ENCODE results near the gene SMTNL2. TPM values are rescaled to one million over a fixed set of nuclear protein-coding genes. Genes with fewer than 3 reads are reported as not detected.

SMTNL2 gene
- total RNA-seq, 2 donors from 2014 or later = 4.6 to 6.3 TPM

DNA sequence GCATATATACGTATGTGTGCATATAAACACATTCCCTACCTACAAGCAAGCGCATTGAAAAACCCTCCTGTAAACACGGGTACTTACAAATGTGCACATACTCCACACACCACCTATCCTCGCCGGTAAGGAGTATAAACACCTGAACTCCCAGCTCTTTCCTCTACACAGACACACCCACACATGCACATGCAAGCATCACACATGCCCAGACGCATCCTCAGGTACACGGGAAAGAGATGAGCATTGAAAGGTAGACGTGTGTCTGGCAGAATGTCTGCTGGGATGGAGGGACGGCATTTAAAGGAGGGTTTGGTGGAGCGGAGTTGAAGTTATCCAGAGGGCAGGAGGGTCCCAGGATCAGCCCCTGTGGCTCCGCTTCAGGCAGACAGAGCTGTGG is 4.7 kb upstream of the SMTNL2 start:
- Histone ChIP-seq H3K36me3 (no peaks in the 10 kb centered on the region), H3K27ac (no peak overlapping the region), H3K4me1 (replicated peaks) (no peaks in the 10 kb centered on the region), H3K9me3 (no peaks in the 10 kb centered on the region), H3K4me3 (no peak overlapping the region), H3K27me3 (replicated peaks; ENCODE audit: insufficient read depth) (peaks cover 5% of the 10 kb centered on the region)
- WGBS = 52% methylated on average over 11 of the region's 11 CpGs
- intact Hi-C loops (cut with DNase I) = no loop called here
- DNase-seq (ENCODE audit: low spot score) = no peak
- TF ChIP-seq POLR2A (IDR thresholded peaks at IDR 0.05) (no peak), POLR2AphosphoS5 (IDR thresholded peaks at IDR 0.05) (no peak)
- TF ChIP-seq, protein P1, sequence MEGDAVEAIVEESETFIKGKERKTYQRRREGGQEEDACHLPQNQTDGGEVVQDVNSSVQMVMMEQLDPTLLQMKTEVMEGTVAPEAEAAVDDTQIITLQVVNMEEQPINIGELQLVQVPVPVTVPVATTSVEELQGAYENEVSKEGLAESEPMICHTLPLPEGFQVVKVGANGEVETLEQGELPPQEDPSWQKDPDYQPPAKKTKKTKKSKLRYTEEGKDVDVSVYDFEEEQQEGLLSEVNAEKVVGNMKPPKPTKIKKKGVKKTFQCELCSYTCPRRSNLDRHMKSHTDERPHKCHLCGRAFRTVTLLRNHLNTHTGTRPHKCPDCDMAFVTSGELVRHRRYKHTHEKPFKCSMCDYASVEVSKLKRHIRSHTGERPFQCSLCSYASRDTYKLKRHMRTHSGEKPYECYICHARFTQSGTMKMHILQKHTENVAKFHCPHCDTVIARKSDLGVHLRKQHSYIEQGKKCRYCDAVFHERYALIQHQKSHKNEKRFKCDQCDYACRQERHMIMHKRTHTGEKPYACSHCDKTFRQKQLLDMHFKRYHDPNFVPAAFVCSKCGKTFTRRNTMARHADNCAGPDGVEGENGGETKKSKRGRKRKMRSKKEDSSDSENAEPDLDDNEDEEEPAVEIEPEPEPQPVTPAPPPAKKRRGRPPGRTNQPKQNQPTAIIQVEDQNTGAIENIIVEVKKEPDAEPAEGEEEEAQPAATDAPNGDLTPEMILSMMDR (IDR thresholded peaks at IDR 0.05) = no peak

DNA sequence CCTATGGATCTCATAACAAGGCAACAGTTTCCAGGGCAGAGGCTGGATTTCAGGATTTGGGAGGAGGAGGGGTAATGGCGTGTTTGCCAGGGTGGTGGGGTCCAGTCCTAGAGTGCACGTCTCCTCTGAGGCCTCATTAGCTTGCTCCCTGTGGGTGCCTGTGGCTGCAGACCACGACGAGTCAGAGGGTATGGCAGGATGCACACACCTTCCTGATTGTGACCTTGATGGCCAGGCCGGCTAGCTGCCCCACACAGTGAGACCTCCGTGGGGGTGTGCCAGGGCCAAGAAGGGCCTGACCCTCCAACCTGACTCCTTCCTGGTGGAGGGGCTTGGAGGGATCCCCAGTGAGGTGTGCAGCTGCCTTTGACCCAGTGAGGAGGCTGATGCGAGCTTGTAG is 4.0 kb upstream of the SMTNL2 start:
- intact Hi-C loops (cut with DNase I) = no loop called here
- DNase-seq (ENCODE audit: low spot score) = no peak
- peaks cover 5% of the 10 kb centered on the region for H3K27me3 ChIP-seq (replicated peaks; ENCODE audit: insufficient read depth)
- H3K27ac ChIP-seq = no peak overlapping the region
- no peak overlapping the region for H3K4me3 ChIP-seq
- 71% methylated on average over 5 of the region's 7 CpGs for WGBS
- no peaks in the 10 kb centered on the region for H3K9me3 ChIP-seq
- TF ChIP-seq, protein P1 (IDR thresholded peaks at IDR 0.05) = no peak
- no peak for TF ChIP-seq POLR2AphosphoS5 (IDR thresholded peaks at IDR 0.05)
- no peak for TF ChIP-seq POLR2A (IDR thresholded peaks at IDR 0.05)
- no peaks in the 10 kb centered on the region for H3K36me3 ChIP-seq
- H3K4me1 ChIP-seq (replicated peaks) = no peaks in the 10 kb centered on the region

DNA sequence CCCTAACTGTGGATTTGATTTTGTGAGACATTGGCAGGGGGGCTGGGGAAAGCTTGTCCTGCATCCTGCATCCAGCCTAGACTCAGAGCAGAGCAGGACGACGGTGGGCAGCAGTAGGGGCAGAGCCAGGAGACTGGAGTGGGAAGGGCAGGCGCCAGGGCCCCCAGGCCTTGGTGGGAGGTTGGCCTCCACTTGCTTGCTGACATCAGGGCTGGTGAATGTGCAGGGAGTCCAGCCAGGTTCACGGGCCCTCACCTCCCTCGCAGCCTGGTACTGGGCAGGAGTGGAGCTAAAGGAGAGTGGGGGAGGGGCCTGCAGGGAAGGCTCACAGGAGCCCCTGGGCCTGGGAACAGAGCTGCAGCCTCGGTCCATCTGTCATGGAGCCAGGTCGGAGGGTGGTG is 2.2 kb upstream of the SMTNL2 start:
- Histone ChIP-seq H3K4me3 (no peak overlapping the region), H3K27me3 (replicated peaks; ENCODE audit: insufficient read depth) (peaks cover 5% of the 10 kb centered on the region), H3K27ac (no peak overlapping the region), H3K36me3 (no peaks in the 10 kb centered on the region), H3K9me3 (no peaks in the 10 kb centered on the region), H3K4me1 (replicated peaks) (no peaks in the 10 kb centered on the region)
- 61% methylated on average over 7 of the region's 7 CpGs for WGBS
- TF ChIP-seq, protein P1 (IDR thresholded peaks at IDR 0.05) = no peak
- TF ChIP-seq POLR2A (IDR thresholded peaks at IDR 0.05) (no peak), POLR2AphosphoS5 (IDR thresholded peaks at IDR 0.05) (no peak)
- no peak for DNase-seq (ENCODE audit: low spot score)
- intact Hi-C loops (cut with DNase I) = no loop called here

DNA sequence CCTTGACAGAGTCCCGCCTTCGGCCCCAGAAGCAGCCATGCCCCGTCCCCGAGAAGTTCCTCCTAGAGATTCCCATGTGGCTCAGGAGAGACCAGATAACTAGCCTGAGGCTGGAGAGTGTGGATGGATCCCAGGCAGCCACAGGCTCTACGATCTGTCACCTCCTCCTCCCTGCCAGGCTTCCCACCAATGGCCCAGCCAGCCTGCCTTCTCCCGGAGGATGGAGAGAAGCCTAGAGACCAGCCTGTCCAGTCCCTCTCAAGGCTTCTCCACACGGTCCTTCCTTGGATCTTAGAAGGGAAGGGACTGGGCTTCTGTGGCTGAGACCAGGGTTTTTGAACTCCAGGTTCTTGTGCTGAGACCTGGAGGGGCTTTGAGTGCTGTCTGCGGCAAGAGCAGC is 1.6 kb upstream of the SMTNL2 start:
- no peaks in the 10 kb centered on the region for H3K4me1 ChIP-seq (replicated peaks)
- H3K9me3 ChIP-seq = no peaks in the 10 kb centered on the region
- H3K27me3 ChIP-seq (replicated peaks; ENCODE audit: insufficient read depth) = peaks cover 5% of the 10 kb centered on the region
- H3K36me3 ChIP-seq = no peaks in the 10 kb centered on the region
- intact Hi-C loops (cut with DNase I) = no loop called here
- WGBS = 86% methylated on average over 8 of the region's 8 CpGs
- no peak for DNase-seq (ENCODE audit: low spot score)
- no peak overlapping the region for H3K27ac ChIP-seq
- no peak overlapping the region for H3K4me3 ChIP-seq
- TF ChIP-seq, protein P1 (IDR thresholded peaks at IDR 0.05) = no peak
- TF ChIP-seq POLR2AphosphoS5 (IDR thresholded peaks at IDR 0.05) (no peak), POLR2A (IDR thresholded peaks at IDR 0.05) (no peak)

DNA sequence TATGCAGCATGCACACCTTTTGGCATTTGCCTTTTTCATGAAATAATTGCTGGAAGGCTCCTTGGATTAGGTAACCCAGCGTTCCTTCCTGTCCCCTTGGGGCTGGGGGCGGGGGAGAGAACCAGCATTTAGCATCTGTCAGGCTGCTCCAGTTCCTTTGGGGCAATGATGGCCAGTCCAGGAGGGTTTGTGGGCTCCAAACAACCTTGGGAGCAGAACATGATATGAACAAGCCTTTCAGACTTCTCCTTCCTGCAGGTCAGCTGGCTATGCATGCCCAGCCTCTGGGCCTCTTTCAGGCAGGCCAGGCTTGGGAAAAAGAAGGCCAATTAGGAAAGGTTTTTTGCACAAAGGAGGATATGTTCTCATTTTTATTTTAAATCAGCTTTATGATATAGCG is 1.1 kb upstream of the SMTNL2 start:
- Histone ChIP-seq H3K4me3 (no peak overlapping the region), H3K9me3 (no peaks in the 10 kb centered on the region), H3K36me3 (no peaks in the 10 kb centered on the region), H3K27me3 (replicated peaks; ENCODE audit: insufficient read depth) (peaks cover 5% of the 10 kb centered on the region), H3K27ac (no peak overlapping the region), H3K4me1 (replicated peaks) (no peaks in the 10 kb centered on the region)
- intact Hi-C loops (cut with DNase I) = no loop called here
- no peak for TF ChIP-seq POLR2AphosphoS5 (IDR thresholded peaks at IDR 0.05)
- no peak for TF ChIP-seq POLR2A (IDR thresholded peaks at IDR 0.05)
- TF ChIP-seq, protein P1 (IDR thresholded peaks at IDR 0.05) = no peak
- WGBS = 85% methylated on average over 3 of the region's 3 CpGs
- no peak for DNase-seq (ENCODE audit: low spot score)
